Suppressor macrophage treated with lipopolysaccharide for 4 hours (primary cell): ENCODE data around the gene GANAB.
"Not testable (repeated sequence)": the region's sequence is repeated elsewhere in the genome, so short reads cannot be mapped to it uniquely, and the experiment has no call there.

ENCODE experiments used
- DNase-seq: peaks from one replicate; pipeline ENCODE4 v3.0.0-alpha.2; 2020

The GANAB gene

DNA sequence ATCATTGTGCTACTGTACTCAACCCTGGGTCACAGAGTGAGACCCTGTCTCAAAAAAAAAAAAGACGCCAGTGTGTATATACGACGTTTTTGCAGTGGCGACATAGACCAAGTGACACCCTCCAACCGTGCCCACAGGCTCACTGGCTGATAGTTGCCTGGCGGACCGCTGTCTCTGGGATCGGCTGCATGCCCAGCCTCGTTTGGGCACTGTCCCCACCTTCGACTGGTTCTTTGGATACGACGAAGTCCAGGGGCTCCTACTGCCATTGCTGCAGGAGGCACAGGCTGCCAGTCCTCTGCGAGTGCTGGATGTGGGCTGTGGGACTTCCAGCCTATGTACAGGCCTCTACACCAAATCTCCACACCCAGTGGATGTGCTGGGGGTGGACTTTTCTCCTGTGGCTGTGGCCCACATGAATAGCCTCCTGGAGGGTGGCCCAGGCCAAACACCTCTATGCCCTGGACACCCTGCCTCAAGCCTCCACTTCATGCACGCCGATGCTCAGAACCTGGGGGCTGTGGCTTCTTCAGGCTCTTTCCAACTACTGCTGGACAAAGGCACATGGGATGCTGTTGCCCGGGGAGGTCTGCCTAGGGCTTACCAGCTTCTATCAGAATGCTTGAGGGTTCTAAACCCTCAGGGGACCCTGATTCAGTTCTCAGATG lies 20.0 kb upstream of the GANAB start:
- DNase-seq = no peak

DNA sequence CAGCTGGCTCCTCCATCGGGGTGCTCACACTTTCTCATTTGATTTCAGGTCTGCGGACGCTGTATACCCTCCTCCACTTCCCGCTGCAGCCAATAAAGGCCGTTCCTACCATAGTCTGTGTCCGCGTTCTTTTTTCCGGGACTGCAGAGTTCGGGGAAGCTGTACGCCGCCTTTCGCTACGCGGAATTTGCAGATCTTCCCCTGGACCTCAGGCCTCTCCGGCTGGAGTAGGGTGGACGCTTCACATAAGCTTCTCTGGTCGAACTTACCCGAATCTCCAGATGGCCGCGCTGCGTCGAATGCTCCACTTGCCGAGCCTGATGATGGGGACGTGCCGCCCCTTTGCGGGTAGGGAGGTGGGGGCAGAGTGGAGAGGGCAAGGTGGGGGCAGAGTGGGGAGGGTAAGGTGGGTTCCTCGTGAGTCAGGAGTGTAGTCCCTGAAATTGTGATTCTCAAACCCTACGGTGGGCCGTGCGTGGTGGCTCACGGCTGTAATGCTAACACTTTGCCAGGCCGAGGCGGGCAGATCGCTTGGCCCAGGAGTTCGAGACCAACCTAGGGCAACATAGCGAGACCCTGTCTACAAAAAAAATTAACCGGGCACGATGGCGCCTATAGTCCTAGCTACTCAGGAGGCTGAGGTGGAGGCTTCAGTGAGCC lies 19.3 kb upstream of the GANAB start:
- peak; percentile 60 for DNase-seq

DNA sequence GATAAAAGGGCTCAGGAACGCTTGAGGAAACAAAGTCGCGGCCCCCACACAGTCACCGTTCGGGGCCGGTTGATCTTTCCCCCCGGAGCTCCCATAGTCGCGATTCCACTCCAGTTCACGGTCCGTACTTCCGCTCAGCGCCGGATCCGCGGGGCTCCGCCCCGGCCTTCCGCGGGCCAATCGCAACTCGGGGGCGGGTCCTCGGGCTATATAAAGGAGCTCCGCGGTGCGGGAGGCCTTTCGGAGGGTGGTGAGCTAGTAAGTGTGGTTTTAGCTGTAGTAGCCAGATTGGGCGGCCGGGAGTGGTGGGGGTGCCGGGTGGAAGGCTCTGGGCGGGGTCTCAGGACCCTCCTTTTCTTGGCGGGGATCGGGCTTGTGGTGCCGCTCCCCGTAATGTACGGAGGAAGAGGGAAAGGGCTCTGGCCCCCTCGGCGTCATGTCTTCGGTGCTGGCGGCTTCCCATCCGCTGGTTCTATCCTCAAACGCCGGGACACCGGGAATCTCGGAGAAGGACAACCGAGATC lies 18.7 kb upstream of the GANAB start, which contains the start of the genes C11orf98 and CSKMT:
Gene C11orf98 (minus strand): TSS at position 136 of the 524 bp plus-strand sequence. CDS start 41 bp downstream, at position 95.
Gene CSKMT (plus strand): TSS at position 238 of the 524 bp plus-strand sequence. CDS start 568 bp downstream, outside the sequence.
- peak; percentile 97 for DNase-seq

DNA sequence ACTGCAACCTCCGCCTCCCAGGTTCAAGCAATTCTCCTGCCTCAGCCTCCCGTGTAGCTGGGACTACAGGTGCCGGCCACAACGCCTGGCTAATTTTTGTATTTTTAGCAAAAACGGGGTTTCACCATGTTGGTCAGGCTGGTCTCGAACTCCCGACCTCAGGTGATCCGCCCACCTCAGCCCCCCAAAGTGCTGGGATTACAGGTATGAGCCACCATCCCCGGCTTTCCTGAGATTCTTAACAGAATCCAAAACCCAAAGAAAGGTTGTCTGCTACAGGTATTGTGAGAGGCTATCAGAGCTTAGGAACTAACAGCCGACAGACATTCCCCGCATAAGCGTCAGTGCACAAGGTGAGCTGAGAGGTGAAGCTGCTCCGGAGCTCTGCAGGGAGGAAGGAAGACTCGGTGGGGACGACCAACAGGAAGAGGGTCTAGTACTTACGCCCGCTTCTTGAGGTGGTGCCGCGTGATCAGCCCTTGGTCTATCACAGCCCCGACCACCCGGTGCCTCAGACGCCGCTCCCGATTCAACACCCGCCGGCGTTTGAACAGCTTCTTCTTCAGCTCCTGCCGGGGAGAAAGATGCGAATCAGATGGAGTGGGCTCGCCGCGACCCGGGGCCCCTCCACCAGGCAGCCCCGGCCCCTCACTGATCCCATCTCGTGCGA lies 18.1 kb upstream of the GANAB start:
- no peak for DNase-seq

DNA sequence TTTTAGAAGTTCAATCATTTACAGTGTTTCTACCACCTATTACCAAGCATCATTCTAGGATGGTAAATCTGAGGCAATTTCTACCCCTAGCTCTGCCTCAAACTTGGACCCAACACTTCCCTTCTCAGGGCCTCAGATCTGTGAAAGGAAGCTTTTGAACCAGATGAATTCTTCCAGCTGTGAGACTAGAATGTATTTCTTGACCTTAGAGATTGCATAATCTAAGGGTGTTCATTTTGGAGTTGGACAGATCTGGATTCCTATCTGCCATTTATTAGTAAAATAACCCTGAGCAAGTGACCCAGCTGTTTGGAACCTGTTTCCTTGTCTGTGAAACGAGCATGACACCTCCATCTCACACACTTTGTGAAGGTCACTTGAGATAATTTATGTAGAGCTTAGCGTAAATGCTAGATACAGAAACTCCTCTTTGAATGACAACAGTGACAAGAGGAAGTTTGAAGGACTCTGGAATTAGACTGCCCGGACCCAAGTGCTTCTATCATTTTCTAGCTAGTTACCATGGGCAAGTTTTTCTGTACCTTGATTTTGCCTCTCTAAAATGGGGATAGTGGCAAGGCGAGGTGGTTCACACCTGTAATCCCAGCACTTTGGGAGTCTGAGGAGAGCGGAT lies 10.5 kb upstream of the GANAB start:
- DNase-seq = no peak

DNA sequence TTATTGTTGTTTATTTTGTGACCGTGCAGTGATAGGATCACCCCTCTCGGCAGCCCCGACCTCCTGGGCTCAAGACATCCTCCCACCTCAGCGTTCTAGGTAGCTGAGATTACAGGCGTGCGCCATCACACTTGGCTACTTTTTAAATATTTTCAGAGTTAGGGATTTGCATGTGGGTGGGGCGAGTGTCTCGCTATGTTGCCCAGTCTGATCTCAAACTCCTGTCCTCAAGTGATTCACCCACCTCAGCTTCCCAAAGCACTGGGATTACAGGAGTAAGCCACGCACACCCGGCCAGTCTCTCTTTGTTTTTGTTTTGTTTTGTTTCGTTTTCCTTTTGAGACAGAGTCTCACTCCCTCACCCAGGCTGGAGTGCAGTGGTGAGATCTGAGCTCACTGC lies 7.9 kb upstream of the GANAB start:
- peak; percentile 14 for DNase-seq

DNA sequence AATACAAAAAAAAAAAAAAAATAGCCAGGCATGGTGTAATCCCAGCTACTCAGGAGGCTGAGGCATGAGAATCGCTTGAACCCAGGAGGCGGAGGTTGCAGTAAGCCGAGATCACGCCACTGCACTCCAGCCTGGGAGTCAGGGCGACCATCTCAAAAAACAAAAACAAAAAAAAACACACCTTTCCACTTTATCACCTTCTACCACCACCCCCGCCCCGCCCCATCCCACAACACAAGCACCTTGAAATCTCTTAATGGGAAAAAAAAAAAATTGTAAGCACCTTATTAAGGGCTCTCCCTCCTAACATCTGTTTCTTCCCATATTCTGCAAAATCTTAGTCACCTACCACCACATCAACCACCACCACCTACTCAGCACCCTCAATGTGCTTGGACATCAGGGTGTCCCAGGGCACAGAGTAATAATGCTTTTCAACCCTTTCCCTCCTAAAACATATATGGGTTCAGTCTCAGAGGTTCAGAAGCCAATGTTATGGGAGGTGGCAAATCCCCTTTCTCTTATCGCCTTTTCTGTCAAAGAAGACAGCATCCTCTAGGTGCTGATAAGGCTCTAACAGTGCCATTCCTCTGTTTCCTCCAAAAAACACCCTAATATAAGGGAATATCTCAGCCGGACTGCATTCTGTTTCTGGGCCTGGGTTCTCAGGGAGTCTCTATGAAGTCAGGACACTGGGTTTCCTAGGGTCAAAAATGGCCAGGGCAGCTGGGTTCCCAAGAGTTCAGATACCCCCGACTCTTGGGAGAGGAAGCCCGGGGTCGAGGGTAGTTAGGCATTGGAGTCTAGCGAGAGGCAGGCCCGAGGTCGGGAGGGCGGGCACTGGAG lies 6.0 kb upstream of the GANAB start:
- peak; percentile 16 for DNase-seq

DNA sequence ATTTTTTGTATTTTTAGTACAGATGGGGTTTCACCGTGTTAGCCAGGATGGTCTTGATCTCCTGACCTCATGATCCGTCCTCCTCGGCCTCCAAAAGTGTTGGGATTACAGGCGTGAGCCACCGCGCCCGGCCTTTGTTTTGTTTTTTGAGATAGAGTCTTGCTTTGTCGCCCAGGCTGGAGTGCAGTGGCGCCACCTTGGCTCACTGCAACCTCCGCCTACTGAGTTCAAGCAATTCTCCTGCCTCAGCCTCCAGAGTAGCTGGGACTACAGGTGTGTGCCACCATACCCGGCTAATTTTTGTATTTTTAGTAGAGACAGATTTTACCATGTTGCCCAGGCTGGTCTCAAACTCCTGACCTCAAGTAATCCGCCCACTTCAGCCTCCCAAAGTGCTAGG lies 3.9 kb upstream of the GANAB start:
- not testable (repeated sequence) for DNase-seq

DNA sequence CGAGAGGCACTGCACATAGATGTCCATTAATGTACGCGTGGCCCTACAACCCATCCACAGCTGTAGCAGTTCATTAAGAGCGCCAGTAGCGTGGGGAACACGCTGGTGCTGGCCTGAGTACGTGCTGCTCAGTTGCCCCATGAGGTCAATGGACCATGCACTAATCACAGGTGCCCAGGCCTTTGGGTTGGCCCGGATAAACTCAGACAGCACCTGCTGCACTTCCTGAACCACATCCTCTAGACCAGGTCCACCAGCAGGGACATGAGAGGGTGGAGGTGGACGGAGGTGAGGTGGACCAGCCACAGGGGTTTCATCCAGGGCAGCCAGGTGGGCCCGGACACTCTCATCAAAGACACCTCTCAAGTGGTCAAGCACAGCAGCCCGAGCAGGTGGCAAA lies 3.1 kb upstream of the GANAB start:
- no peak for DNase-seq

DNA sequence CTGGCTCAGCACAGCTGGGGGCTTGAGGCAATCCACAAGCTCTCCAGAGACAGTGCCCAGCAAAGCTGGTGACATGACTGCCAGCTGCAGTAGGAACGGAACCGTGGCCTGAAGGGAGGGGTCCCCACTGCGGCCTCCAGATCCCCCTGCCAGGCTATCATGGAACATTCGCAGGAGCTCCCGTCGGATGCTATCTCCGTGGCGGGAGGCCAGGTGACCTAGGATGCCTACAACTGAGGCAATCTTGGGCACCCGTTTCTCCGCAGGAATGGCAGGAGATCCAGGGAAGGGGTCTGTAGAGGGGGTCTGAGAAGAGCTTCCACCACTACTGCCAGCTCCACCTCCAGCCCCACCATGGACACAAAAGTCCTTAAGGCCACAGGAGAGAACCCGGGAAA lies 2.6 kb upstream of the GANAB start:
- DNase-seq = no peak

DNA sequence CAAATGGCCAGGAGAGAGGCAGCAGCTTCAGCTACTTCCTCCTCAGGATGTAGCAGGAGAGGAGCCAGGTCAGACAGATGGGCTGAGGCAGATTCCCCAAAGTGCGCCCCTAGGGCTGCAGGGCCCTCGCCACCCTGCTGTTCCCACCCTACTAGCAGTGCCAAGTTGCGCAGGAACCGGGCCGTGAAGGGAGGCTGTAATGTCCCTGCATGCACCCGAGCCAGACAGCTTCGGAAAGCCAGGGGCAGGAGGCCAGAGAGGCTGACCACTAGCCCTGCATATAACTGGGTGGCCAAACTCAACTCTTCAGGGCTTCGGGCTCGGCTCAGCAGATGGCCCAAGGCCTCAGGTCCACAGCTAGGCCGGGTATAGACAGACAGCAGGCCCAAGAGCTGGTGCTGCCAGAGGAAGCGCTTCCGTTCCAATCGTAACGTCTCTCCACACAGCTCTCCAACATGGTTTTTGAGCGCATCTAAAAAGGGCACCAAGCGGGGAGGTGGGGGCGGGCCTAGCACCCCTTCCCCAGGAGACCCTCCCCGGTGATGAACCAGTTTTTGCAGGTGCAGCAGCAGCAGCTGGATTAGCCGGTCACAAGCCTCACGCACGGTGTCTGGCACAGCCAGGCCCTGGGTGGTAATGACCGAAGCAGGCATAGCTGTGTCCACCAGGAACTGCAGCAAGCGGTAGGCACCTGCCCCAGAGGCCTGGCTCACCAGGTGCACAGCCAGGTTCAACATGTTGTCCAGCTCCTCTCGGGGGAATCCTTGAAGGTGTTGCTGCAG lies 2.0 kb upstream of the GANAB start:
- DNase-seq = no peak

DNA sequence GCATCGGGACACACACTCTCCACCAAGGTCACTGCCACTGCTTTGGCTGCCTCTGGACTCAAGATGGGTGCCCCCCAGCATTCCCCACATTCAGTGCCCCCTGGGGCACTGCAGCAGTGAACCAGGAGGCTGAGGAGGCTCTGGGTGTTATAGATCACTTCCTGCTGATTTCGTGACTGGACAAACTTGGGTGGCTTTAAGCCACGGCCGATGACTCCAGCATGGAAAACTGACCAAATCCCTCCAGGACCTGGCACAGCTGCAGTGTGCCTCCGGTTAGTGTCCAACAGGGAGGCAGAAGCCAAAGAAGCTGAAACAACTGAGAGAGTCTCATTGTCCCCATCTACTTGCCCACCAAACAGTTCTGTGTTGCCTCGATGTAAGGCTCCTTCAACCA lies 1.2 kb upstream of the GANAB start:
- DNase-seq = no peak

DNA sequence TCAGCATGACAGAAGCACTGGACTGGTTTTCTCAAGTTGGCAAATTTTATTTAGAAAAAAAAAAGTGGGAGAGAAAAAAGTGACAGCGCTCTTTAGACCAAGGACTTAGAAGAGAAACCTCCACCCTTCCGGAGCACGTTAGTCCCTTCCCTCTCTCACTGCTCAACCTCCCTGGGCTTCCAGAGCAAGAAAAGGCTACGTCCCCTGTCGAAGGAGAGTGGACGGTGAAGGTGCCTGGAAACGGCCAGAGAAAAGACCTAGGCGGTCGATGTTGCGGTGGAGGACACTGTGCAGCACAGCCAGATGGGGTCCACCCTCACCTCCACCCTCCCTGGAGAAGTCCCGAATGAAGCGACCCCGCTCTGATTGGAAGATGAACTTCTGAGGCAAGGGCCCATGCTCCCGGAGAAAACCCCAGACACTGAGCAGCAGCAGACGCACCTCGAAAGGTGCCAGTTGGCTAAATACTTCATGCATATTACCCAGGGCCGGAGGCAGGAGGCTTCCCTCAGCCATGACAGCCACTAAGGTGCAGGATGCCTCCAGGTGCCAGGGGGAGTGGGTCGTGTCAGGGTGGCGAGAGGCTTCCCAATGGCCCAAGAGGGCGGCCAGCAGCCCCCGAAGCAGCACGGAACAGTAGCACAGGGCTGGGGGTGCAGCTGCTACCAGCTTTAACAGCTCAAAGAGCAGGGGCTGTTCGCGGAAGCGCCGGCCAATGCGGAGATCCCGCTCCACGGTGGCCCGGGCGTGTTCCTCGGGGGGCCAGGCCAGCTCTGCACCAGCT lies 604 bp upstream of the GANAB start:
- DNase-seq = no peak

DNA sequence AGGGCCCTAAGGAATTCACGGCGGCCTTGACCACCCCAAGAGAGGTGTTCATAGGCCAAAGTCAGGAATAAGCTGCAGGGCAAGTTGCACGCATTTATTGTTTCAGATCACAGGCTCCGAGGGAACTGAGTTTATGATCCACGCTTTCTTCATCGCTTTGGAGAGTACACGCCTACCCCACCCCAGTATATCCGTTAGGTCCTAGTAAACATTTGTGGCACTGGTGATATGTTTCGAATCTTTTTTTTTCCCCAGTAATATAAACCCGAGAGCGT lies 805 bp downstream of the GANAB start:
- peak; percentile 8 for DNase-seq

DNA sequence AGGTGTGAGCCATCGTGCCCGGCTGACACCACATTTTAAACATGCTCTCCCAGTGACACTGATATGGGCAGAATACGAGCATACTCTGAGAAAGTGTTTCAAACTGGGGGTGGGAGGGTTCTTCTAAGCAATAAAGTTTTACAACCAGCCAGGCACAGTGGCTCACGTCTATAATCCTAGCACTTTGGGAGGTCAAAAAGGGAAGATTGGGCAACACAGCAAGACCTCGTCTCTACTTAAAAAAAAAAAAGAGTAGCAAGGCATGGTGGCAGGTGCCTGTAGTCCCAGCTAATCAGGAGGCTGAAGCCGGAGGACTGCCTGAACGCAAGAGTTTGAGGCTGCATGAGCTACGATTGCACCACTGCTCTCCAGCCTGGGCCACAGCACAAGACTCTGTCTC lies 2.2 kb downstream of the GANAB start:
- no peak for DNase-seq

DNA sequence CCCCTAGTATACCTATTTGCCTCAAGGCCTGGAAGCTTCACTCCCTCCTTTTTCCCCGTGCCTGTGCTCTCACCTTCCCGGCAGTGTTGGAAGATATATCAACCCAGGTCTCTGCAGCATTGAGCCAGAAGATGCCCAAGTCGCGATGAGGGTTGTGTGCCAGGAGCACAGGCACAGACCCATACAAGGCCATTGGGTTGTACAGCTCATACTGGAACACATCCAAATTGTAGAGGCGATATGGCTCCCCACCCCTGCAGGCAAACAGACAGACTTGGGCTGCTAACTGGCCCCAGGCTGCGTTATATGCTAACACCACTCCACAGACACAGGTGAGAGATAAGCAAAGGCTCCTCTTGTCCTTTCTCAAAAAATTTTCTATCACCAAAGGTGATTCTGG lies 13.9 kb downstream of the GANAB start:
- no peak for DNase-seq

DNA sequence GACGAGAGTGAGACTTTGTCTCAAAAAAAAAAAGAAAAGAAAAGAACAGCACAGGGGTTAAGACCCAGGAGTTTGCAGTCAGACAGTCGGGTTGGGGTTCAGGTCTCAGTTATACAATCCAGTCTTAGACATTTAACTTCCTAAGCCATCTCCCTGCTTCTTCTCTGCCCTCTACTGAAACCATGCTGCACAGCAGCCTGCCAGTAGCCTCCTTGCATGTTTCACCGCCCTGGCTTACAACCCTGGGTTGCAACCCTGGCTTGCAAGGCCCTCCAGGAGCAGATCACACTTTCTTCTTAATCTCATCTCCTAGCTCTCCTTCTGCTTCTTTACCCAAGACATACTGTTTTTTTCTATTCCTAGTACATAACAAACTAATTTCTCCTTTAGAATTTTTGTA lies 18.7 kb downstream of the GANAB start:
- no peak for DNase-seq

DNA sequence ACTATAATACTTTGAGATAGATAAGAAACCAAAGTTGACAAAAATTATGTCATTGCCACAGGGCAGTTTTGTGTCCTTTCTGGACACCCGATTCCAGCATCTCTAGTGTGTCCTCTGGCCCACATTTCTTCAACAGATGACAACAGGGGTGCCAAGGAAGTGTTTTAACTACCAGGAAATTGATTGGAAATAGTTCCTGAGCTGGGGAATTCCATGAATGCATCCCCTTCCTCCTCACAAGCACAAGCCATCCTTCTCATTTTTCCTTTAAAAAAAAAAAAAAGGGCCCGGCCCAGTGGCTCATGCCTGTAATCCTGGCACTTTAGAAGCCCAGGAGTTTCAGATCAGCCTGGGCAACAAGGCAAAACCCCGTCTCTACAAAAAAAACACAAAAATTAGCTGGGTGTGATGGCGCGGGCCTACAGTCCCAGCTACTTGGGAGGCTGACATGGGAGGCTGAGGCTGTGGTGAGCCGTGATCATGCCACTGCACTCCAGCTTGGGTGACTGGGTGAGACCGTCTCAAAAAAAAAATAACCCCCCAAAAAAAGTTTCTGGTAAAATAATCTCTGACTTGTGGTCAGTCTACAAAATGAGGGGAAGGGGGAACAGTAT lies 23.8 kb downstream of the GANAB start:
- no peak for DNase-seq

DNA sequence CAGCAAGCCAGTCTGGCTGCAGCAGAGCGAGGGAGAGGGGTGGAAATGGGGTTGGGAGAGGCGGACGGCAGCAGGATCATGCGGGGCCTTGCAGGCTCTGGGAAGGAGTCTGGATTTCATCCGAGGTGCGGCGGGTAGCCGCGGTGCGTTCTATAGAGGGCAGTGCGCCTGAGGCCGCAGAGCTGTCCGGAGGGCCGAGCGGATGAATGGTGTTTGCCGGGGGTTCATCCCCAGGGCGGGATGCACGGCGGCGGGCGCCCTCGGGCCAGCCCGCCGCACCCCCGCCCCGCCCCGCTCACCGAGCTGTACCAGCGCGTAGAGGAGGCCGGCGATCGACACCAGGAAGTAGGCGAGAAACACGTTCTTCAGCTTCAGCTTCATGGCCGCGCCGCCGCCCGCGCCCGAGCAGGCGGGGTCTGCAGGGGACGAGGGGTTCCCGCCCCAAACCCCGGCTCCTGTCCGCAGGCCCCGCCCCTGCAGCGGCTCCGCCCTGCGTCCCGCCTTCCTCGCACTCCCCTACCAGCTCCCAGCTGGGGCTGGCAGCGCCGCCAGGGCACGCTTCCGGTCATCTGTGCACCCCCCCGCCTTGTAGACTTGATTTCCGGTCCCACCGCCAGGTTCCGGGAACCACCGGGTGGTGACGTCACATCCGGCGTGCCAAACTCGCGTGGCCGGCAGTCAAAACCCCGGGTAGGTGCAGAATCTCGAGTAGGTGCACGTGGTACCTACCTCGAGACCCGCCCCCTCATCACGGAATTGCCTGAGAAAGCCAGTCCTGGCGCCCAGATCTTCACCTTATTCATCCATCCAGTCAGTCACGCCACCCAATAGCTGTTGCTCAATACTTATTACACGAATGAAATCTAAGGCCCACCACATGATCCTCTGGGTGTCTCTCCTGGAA lies 24.6 kb downstream of the GANAB start, which contains the start of gene B3GAT3:
Gene B3GAT3 (minus strand): TSS at position 420 of the 904 bp plus-strand sequence. CDS start 39 bp downstream, at position 381.
- peak; percentile 99 for DNase-seq
